ENCODE results near the gene ZNF77. TPM values are rescaled to one million over a fixed set of nuclear protein-coding genes. Genes with fewer than 3 reads are reported as not detected.
"Not testable (repeated sequence)": the region's sequence is repeated elsewhere in the genome, so short reads cannot be mapped to it uniquely, and the experiment has no call there.

ZNF77 gene
- total RNA-seq, 1 donor from 2014 or later: 4.2 TPM

DNA sequence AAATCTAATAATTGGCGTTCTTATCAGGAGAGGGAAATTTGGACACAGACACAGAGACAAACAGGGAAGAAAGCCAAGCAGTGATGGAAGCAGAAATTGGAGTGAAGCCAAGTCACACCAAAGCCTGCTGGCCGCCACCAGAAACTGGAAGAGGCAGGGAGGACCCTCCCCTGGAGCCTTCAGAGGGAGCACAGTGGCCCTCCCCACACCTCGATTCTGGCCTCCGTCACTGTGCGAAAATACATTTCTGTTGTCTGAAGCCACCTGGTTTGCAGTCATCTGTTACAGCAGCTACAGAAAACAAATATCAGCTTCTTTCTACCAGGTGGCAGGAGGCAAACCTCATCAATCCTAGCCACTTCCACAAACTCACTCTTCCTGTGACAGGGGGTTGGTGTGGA lies 24.3 kb upstream of the ZNF77 start:
- Histone ChIP-seq H3K36me3 (no peaks in the 10 kb centered on the region), H3K4me1 (peaks cover 50% of the 10 kb centered on the region), H3K4me3 (no peak overlapping the region), H3K27me3 (no peaks in the 10 kb centered on the region), H3K27ac (peak overlapping the region; percentile 90), H3K9me3 (no peaks in the 10 kb centered on the region)
- ATAC-seq (no peak), DNase-seq (no peak)
- TF ChIP-seq, protein P1, sequence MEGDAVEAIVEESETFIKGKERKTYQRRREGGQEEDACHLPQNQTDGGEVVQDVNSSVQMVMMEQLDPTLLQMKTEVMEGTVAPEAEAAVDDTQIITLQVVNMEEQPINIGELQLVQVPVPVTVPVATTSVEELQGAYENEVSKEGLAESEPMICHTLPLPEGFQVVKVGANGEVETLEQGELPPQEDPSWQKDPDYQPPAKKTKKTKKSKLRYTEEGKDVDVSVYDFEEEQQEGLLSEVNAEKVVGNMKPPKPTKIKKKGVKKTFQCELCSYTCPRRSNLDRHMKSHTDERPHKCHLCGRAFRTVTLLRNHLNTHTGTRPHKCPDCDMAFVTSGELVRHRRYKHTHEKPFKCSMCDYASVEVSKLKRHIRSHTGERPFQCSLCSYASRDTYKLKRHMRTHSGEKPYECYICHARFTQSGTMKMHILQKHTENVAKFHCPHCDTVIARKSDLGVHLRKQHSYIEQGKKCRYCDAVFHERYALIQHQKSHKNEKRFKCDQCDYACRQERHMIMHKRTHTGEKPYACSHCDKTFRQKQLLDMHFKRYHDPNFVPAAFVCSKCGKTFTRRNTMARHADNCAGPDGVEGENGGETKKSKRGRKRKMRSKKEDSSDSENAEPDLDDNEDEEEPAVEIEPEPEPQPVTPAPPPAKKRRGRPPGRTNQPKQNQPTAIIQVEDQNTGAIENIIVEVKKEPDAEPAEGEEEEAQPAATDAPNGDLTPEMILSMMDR (IDR thresholded peaks at IDR 0.05): no peak
- intact Hi-C loops (cut with DNase I): no loop called here

DNA sequence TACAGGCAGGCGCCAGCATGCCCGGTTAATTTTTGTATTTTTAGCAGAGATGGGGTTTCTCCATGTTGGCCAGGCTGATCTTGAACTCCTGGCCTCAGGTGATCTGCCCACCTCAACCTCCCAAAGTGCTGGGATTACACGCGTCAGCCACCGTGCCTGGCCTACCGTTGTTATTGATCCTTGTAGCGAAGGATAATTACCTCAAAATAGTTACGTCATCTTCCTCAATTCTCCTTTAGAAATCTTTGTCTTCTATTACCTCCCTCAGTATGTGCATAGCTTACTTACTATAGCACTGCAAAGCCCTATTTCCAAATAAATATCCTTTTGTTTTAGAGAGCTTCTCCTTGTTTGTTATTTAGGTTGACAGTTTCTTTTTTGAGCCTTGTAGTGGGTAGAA lies 23.2 kb upstream of the ZNF77 start:
- peaks cover 41% of the 10 kb centered on the region for H3K4me1 ChIP-seq
- ATAC-seq: no peak
- intact Hi-C loops (cut with DNase I): no loop called here

DNA sequence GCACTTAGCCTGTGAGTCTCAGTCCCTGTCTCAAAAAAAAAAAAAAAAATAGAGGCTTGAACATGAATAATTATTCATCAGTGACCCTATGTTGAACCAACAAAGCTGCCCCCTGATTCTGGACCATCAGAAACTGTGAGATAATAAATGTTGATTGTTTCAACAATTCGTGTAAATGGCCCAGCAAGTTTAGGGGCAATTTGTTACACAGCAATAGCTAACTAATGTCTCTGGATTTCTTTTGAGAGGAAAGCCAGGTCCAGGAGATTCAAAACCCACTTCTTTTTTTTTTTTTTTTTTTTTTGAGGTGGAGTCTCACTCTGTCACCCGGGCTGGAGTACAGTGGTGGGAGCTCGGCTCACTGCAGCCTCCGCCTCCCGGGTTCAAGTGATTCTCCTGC lies 20.1 kb upstream of the ZNF77 start:
- H3K36me3 ChIP-seq: no peaks in the 10 kb centered on the region
- H3K9me3 ChIP-seq: no peaks in the 10 kb centered on the region
- no peak overlapping the region for H3K4me3 ChIP-seq
- no peaks in the 10 kb centered on the region for H3K27me3 ChIP-seq
- H3K4me1 ChIP-seq: peaks cover 19% of the 10 kb centered on the region
- TF ChIP-seq, protein P1 (IDR thresholded peaks at IDR 0.05): no peak
- H3K27ac ChIP-seq: no peak overlapping the region
- intact Hi-C loops (cut with DNase I): loop anchor here (5.0 kb wide), 1 partner anchor 197 kb away; no protein-coding TSS in a partner anchor
- no peak for ATAC-seq
- no peak for DNase-seq

More for the DNA sequence above, 23.2 kb upstream of the ZNF77 start:
- Histone ChIP-seq H3K9me3 (no peaks in the 10 kb centered on the region), H3K27me3 (no peaks in the 10 kb centered on the region), H3K36me3 (no peaks in the 10 kb centered on the region), H3K27ac (peak overlapping the region; percentile 90), H3K4me3 (no peak overlapping the region)
- no peak for DNase-seq
- TF ChIP-seq, protein P1 (IDR thresholded peaks at IDR 0.05): no peak

DNA sequence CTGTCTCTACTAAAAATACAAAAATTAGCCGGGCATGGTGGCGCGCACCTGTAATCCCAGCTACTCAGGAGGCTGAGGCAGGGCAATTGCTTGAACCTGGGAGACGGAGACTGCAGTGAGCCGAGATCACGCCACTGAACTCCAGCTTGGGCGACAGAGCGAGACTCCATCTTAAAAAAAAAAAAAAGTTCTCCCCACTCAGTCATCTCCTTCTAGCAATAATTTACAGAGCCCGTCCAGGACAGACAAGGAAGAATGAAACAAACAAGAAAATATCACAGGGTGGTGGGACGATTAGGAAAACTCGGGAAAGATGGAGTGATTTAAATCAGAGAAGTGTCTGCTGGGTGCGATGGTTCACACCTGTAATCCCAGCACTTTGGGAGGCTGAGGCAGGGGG lies 18.9 kb upstream of the ZNF77 start:
- not testable (repeated sequence) for H3K9me3 ChIP-seq, DNase-seq, H3K4me3 ChIP-seq, H3K36me3 ChIP-seq, H3K27me3 ChIP-seq, H3K4me1 ChIP-seq, ATAC-seq, H3K27ac ChIP-seq
- intact Hi-C loops (cut with DNase I): loop anchor here (5.0 kb wide), 1 partner anchor 199 kb away; no protein-coding TSS in a partner anchor

- Histone ChIP-seq H3K27me3 (no peaks in the 10 kb centered on the region), H3K4me3 (no peak overlapping the region), H3K27ac (no peak overlapping the region), H3K4me1 (peaks cover 3% of the 10 kb centered on the region), H3K36me3 (no peaks in the 10 kb centered on the region), H3K9me3 (no peaks in the 10 kb centered on the region)
- DNase-seq (no peak), ATAC-seq (no peak)
- TF ChIP-seq, protein P1 (IDR thresholded peaks at IDR 0.05): no peak
- intact Hi-C loops (cut with DNase I): loop anchor here (5.0 kb wide), 1 partner anchor 199 kb away; no protein-coding TSS in a partner anchor
Measured at GRCh38 chr19:2963122-2963521, 18.4 kb upstream of the ZNF77 start.

GRCh38 chr19:2962018-2962670 lies 17.4 kb upstream of the ZNF77 start:
- DNase-seq (no peak), ATAC-seq (peak; percentile 97)
- TF ChIP-seq, protein P1 (IDR thresholded peaks at IDR 0.05): peak; percentile 81
- Histone ChIP-seq H3K27me3 (no peaks in the 10 kb centered on the region), H3K36me3 (no peaks in the 10 kb centered on the region), H3K27ac (no peak overlapping the region), H3K4me3 (no peak overlapping the region), H3K4me1 (peaks cover 3% of the 10 kb centered on the region), H3K9me3 (no peaks in the 10 kb centered on the region)
- intact Hi-C loops (cut with DNase I): loop anchor here (5.0 kb wide), 1 partner anchor 200 kb away; no protein-coding TSS in a partner anchor

Measured in upper lobe of right lung (tissue), 1 donor.